RWPE1 (cell line): ENCODE data around the gene SFRP2.

Experiments
- CTCF ChIA-PET: fragments of 350-600 bp; sonication (Branson Sonifier 250); formaldehyde crosslinking; extraction: SDS; loops from one replicate; lab custom pipeline; 2021; lab: Yijun Ruan, JAX
- POLR2A ChIA-PET: fragments of 400-600 bp; formaldehyde crosslinking; extraction: SDS; loops from one replicate; lab custom pipeline; 2020; ENCODE audit warnings: antibody characterized with exemption; ENCODE audit not compliant: low non-redundant PET; lab: Yijun Ruan, JAX
- DNase-seq: peaks from one replicate; pipeline ENCODE4 v3.0.0; 2012; ENCODE audit warnings: low spot score
- H3K27ac ChIP-seq: fragments of 450-650 bp; 2 replicates; pipeline ENCODE4 v1.5.1; 2017
- TF ChIP-seq, protein P1 (sequence below): fragments of 450-650 bp; conservative IDR thresholded peaks from 2 replicates; pipeline ENCODE4 v1.5.1; 2017; ENCODE audit warnings: low read depth, mild to moderate bottlenecking

The SFRP2 gene

GRCh38 chr4:153787061-153787560 lies 1.8 kb downstream of the SFRP2 start:
- ChIA-PET CTCF (interaction anchor here (0.6 to 2.4 kb wide), 8 partner anchors 190 to 832 kb away, joined by 3 to 13 read pairs (median 4); no protein-coding TSS in a partner anchor), POLR2A (interaction anchor here (0.5 kb wide), 1 partner anchor 246 kb away, joined by 3 read pairs; no protein-coding TSS in a partner anchor)
- H3K27ac ChIP-seq, result no peak overlapping the region
- TF ChIP-seq, protein P1, sequence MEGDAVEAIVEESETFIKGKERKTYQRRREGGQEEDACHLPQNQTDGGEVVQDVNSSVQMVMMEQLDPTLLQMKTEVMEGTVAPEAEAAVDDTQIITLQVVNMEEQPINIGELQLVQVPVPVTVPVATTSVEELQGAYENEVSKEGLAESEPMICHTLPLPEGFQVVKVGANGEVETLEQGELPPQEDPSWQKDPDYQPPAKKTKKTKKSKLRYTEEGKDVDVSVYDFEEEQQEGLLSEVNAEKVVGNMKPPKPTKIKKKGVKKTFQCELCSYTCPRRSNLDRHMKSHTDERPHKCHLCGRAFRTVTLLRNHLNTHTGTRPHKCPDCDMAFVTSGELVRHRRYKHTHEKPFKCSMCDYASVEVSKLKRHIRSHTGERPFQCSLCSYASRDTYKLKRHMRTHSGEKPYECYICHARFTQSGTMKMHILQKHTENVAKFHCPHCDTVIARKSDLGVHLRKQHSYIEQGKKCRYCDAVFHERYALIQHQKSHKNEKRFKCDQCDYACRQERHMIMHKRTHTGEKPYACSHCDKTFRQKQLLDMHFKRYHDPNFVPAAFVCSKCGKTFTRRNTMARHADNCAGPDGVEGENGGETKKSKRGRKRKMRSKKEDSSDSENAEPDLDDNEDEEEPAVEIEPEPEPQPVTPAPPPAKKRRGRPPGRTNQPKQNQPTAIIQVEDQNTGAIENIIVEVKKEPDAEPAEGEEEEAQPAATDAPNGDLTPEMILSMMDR, result no peak
- DNase-seq, result no peak

- TF ChIP-seq, protein P1, result peak; percentile 65
- ChIA-PET POLR2A (no interaction called here), CTCF (interaction anchor here (0.6 to 2.4 kb wide), 25 partner anchors 9 to 1477 kb away, joined by 3 to 13 read pairs (median 3); no protein-coding TSS in a partner anchor)
- no peak overlapping the region for H3K27ac ChIP-seq
- DNase-seq, result peak; percentile 38
These were observed 2.8 kb downstream of the SFRP2 start for GRCh38 chr4:153785910-153786721.

GRCh38 chr4:153784166-153784699 lies 4.7 kb downstream of the SFRP2 start:
- ChIA-PET CTCF (no interaction called here), POLR2A (no interaction called here)
- TF ChIP-seq, protein P1, result no peak
- DNase-seq, result no peak
- H3K27ac ChIP-seq, result no peak overlapping the region

GRCh38 chr4:153782581-153782980 lies 6.3 kb downstream of the SFRP2 start:
- no peak overlapping the region for H3K27ac ChIP-seq
- ChIA-PET CTCF (no interaction called here), POLR2A (no interaction called here)
- TF ChIP-seq, protein P1, result no peak
- DNase-seq, result no peak

- DNase-seq, result no peak
- POLR2A ChIA-PET, result no interaction called here
- CTCF ChIA-PET, result no interaction called here
- no peak overlapping the region for H3K27ac ChIP-seq
- TF ChIP-seq, protein P1, result no peak
These were observed 7.0 kb downstream of the SFRP2 start for GRCh38 chr4:153781717-153782416.

DNA sequence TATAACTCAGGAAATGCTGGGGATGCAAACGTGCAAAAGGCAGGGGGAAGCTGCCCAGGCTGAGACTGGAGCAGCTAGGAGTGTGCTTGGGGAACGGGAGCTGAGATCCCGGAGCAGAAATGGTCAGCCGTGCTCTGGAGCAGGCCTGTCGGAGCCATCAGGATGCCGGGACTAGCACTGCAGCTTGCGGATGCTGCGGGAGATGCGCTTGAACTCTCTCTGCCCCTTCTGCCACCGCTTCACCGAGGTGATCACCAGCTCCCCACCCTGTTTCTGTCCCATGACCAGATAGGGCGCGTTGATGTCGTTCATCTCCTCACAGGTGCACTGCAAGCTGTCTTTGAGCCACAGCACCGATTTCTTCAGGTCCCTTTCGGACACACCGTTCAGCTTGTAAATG lies 7.6 kb downstream of the SFRP2 start:
- ChIA-PET POLR2A (no interaction called here), CTCF (no interaction called here)
- no peak overlapping the region for H3K27ac ChIP-seq
- no peak for DNase-seq
- TF ChIP-seq, protein P1, result no peak
